HG03095 (cell line): ENCODE data around the gene SKI.
A peak's percentile ranks its signal among the peaks of the same experiment; 100 is the strongest.

Source experiments
- ATAC-seq: cut with Tn5 transposase; IDR thresholded peaks from one replicate; pipeline ENCODE4 v1.9.1; 2021; ENCODE audit warnings: moderate library complexity; ENCODE audit not compliant: unreplicated experiment

SKI gene

GRCh38 chr1:2228157-2228594 is at the start of gene SKI:
SKI (plus strand) TSS chr1:2228319; CDS start chr1:2228767, 448 bp downstream.
- ATAC-seq, result no peak

- no peak for ATAC-seq
Measured at GRCh38 chr1:2178875-2179274, 49.2 kb upstream of the SKI start.

GRCh38 chr1:2179283-2180013 is 48.7 kb upstream of the SKI start:
- no peak for ATAC-seq

GRCh38 chr1:2180297-2181245 is 47.5 kb upstream of the SKI start:
- no peak for ATAC-seq

GRCh38 chr1:2181271-2181670 is 46.8 kb upstream of the SKI start:
- ATAC-seq, result no peak

- ATAC-seq, result no peak
Measured at GRCh38 chr1:2181752-2182151, 46.4 kb upstream of the SKI start.

GRCh38 chr1:2182376-2182775 is 45.7 kb upstream of the SKI start:
- ATAC-seq, result no peak

GRCh38 chr1:2183937-2184334 is 44.2 kb upstream of the SKI start:
- no peak for ATAC-seq

- ATAC-seq, result no peak
Measured at GRCh38 chr1:2184531-2184930, 43.6 kb upstream of the SKI start.

- ATAC-seq, result no peak
Measured at GRCh38 chr1:2184934-2185333, 43.2 kb upstream of the SKI start.

- ATAC-seq, result no peak
Measured at GRCh38 chr1:2185880-2186855, 42.0 kb upstream of the SKI start.

- no peak for ATAC-seq
Measured at GRCh38 chr1:2186901-2187300, 41.2 kb upstream of the SKI start.

- ATAC-seq, result no peak
Measured at GRCh38 chr1:2187619-2188018, 40.5 kb upstream of the SKI start.

- ATAC-seq, result no peak
Measured at GRCh38 chr1:2188336-2188735, 39.8 kb upstream of the SKI start.

- peak; percentile 48 for ATAC-seq
Measured at GRCh38 chr1:2189459-2190425, 38.4 kb upstream of the SKI start.

GRCh38 chr1:2190491-2190976 is 37.6 kb upstream of the SKI start:
- no peak for ATAC-seq

GRCh38 chr1:2192031-2192995 is 35.8 kb upstream of the SKI start:
- ATAC-seq, result no peak

GRCh38 chr1:2193514-2194281 is 34.4 kb upstream of the SKI start:
- no peak for ATAC-seq
